Karpas-422 (cell line): ENCODE measurements around the gene FA2H. TPM values are rescaled to one million over a fixed set of nuclear protein-coding genes. Genes with fewer than 3 reads are reported as not detected.

Source experiments
- DNase-seq: peaks from one replicate; pipeline ENCODE4 v3.0.0-alpha.2; 2015
- H2AFZ ChIP-seq: fragments of 200-600 bp; sonication (generic); 2 replicates; pipeline ENCODE4 v1.6.1; 2014; ENCODE audit warnings: antibody characterized with exemption, low read length, mixed read lengths
- H3K27ac ChIP-seq: fragments of 200-600 bp; sonication (generic); 2 replicates; pipeline ENCODE4 v1.5.1; 2014; ENCODE audit warnings: mild to moderate bottlenecking, low read length, moderate library complexity
- H3K27me3 ChIP-seq: fragments of 200-600 bp; sonication (generic); 2 replicates; pipeline ENCODE4 v1.6.1; 2014; ENCODE audit warnings: low read length, mixed read lengths
- H3K36me3 ChIP-seq: fragments of 200-600 bp; sonication (generic); 2 replicates; pipeline ENCODE4 v1.6.1; 2014; ENCODE audit warnings: low read length, mixed read lengths; ENCODE audit not compliant: insufficient read depth
- H3K4me1 ChIP-seq: fragments of 200-600 bp; sonication (generic); 2 replicates; pipeline ENCODE4 v1.6.1; 2014; ENCODE audit warnings: mild to moderate bottlenecking, low read length, mixed read lengths
- H3K4me2 ChIP-seq: fragments of 200-600 bp; sonication (generic); 2 replicates; pipeline ENCODE4 v1.6.1; 2014; ENCODE audit warnings: low read length, low read depth, mild to moderate bottlenecking; ENCODE audit not compliant: poor library complexity, severe bottlenecking
- H3K4me3 ChIP-seq: fragments of 200-600 bp; sonication (generic); 2 replicates; pipeline ENCODE4 v1.5.1; 2014; ENCODE audit warnings: mild to moderate bottlenecking, antibody characterized with exemption, low read length, mixed read lengths
- H3K79me2 ChIP-seq: fragments of 200-600 bp; sonication (generic); 2 replicates; pipeline ENCODE4 v1.6.1; 2014; ENCODE audit warnings: mild to moderate bottlenecking, low read length, mixed read lengths
- H3K9ac ChIP-seq: fragments of 200-600 bp; sonication (generic); 2 replicates; pipeline ENCODE4 v1.6.0; 2014; ENCODE audit warnings: low read length
- H3K9me2 ChIP-seq: fragments of 200-600 bp; sonication (generic), shearing (Covaris generic); replicated peaks from 2 replicates; pipeline ENCODE4 v1.6.0; 2014; ENCODE audit warnings: mild to moderate bottlenecking, low read length, moderate library complexity; ENCODE audit not compliant: insufficient read depth
- H3K9me3 ChIP-seq: fragments of 300-700, 200-600 bp; sonication (generic); 2 replicates; pipeline ENCODE4 v1.6.1; 2014; ENCODE audit warnings: low read length, mixed read lengths
- H4K20me1 ChIP-seq: fragments of 200-600 bp; sonication (generic); 2 replicates; pipeline ENCODE4 v1.6.1; 2014; ENCODE audit warnings: mild to moderate bottlenecking, antibody characterized with exemption, low read length, low read depth; ENCODE audit not compliant: insufficient read depth
- total RNA-seq: library from RNA; depleted of rRNA; stranded (reverse); fragments of >200 nt; shearing (Covaris generic); gene quantifications from 2 replicates; pipeline ENCODE4 v1.2.3, GENCODE V29; 2014; ENCODE audit warnings: low replicate concordance

The FA2H gene
- total RNA-seq, 1 experiment from 2014 or later = not detected

DNA sequence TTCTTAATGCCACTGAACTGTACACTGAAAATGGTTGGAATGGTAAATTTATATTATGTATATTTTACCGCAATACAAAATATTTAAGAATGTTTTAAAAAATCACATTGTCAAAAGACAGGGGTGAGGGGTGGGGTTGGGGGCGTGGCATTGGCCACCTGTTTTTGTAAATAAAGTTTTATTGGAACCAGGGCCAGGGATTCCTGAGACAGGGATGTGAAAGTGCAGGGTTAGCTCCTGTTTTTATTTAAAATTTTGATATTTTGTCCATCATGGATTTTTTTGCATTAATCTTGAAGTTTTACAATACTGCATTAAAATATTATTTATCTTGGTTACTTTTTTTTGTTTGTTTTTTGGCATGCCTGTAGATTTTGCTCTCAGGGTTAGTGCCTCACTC lies 2.3 kb upstream of the FA2H start:
- Histone ChIP-seq H4K20me1 (no peaks in the 10 kb centered on the region), H3K36me3 (no peaks in the 10 kb centered on the region), H3K4me2 (no peak overlapping the region), H2AFZ (no peak overlapping the region), H3K4me3 (no peak overlapping the region), H3K9me3 (no peaks in the 10 kb centered on the region), H3K9me2 (no peaks in the 10 kb centered on the region), H3K9ac (no peak overlapping the region), H3K27me3 (no peaks in the 10 kb centered on the region), H3K4me1 (peaks cover under 1% of the 10 kb centered on the region; the same call in 1 of the 2 replicates), H3K27ac (no peak overlapping the region), H3K79me2 (no peaks in the 10 kb centered on the region)
- no peak for DNase-seq

DNA sequence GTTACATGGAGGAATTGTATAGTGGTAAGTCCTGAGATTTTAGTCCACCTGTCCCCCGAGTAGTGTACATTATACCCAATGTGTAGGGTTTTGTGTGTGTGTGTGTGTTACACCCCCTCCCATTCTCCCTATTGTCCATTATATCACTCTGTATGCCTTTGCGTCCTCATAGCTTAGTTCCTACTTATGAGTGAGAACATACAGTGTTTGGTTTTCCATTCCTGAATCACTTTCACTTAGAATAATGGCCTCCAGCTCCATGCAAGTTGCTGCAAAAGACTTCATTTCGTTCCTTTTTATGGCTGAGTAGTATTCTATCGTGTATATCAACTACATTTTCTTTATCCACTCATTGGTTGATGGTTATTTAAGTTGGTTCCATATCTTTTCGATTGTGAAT lies 635 bp upstream of the FA2H start:
- Histone ChIP-seq H3K9ac (no peak overlapping the region), H3K27ac (no peak overlapping the region), H3K9me2 (no peaks in the 10 kb centered on the region), H3K36me3 (no peaks in the 10 kb centered on the region), H3K9me3 (no peaks in the 10 kb centered on the region), H3K4me1 (peaks cover 6% of the 10 kb centered on the region), H3K79me2 (no peaks in the 10 kb centered on the region), H3K4me3 (no peak overlapping the region), H3K27me3 (no peaks in the 10 kb centered on the region), H3K4me2 (no peak overlapping the region), H2AFZ (no peak overlapping the region), H4K20me1 (no peaks in the 10 kb centered on the region)
- no peak for DNase-seq

DNA sequence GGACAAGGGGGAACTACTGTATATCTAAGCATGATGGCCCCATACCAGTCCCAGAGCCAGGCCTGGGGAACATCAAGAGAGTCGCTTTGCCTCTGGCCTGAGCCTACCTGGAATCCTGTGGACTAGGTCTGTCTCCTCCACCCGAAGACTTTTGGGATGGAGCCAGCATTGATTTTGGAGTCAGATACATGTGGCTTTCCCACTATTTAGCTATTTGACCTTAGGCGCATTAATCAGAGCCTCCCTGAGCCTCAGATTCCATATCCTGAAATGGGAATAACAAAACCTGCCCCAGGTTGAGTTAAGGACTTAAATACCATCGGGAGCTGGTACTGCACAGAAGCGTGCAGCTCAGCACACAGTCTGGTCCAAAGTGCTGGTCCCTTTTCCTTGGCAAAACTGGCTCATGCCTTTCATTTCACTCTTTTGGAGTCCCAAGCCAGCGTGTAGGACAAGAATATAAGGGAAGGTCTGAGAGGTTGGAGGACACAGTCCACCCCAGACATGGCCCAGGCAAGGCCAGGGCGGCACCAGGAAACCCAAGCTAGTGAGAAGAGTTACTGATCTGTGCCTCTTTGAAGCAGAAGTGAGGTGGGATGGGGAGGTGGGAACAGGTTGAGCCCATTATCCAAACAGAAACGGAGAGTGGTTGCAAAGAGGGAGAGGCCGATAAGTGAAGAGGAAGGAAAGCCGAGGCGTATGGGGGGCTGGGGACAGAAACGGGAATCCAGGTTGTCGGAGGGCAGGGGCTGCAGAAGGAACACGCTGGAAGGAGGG lies 986 bp downstream of the FA2H start:
- Histone ChIP-seq H3K9me2 (no peaks in the 10 kb centered on the region), H3K4me2 (no peak overlapping the region), H3K27ac (no peak overlapping the region), H3K27me3 (no peaks in the 10 kb centered on the region), H3K9ac (no peak overlapping the region), H4K20me1 (no peaks in the 10 kb centered on the region), H2AFZ (no peak overlapping the region), H3K36me3 (no peaks in the 10 kb centered on the region), H3K79me2 (no peaks in the 10 kb centered on the region), H3K4me3 (no peak overlapping the region), H3K4me1 (peaks cover 6% of the 10 kb centered on the region), H3K9me3 (no peaks in the 10 kb centered on the region)
- DNase-seq = no peak

- no peaks in the 10 kb centered on the region for H3K79me2 ChIP-seq
- no peak overlapping the region for H3K4me2 ChIP-seq
- H3K36me3 ChIP-seq = no peaks in the 10 kb centered on the region
- H3K27ac ChIP-seq = no peak overlapping the region
- peak; percentile 59 for DNase-seq
- no peak overlapping the region for H3K9ac ChIP-seq
- no peaks in the 10 kb centered on the region for H3K9me3 ChIP-seq
- H2AFZ ChIP-seq = no peak overlapping the region
- H3K4me1 ChIP-seq = peaks cover 6% of the 10 kb centered on the region
- H4K20me1 ChIP-seq = no peaks in the 10 kb centered on the region
- no peak overlapping the region for H3K4me3 ChIP-seq
- no peaks in the 10 kb centered on the region for H3K27me3 ChIP-seq
- no peaks in the 10 kb centered on the region for H3K9me2 ChIP-seq
Observed at GRCh38 chr16:74771656-74772315, 2.8 kb downstream of the FA2H start.

DNA sequence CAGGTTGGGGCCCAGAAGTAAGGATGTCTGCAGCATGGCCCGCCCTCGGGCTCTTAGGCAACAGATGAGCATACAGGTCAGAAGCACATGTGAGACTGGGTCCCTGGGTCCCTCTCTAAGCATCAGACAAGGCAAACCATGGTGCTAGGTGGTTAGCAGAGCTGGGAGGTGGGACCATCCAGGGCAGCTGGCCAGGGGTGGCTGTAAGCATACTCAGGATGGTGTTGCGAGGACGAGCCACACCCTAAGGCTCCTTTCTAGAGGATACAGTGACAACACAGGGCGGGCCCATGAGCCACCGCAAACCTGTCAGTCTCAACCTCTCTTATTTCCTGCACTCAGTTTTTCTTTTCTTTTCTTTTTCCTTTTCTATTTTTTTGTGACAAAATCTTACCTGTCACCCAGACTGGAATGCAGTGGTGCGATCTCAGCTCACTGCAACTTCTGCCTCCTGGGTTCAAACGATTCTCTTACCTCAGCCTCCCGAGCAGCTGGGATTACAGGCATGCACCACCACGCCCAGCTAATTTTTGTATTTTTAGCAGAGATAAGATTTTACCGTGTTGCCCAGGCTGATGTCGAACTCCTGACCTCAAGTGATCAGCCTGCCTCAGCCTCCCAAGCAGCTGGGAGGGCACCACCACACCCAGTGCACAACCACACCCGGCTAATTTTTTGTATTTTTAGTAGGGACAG lies 3.6 kb downstream of the FA2H start:
- H3K9ac ChIP-seq = no peak overlapping the region
- H4K20me1 ChIP-seq = no peaks in the 10 kb centered on the region
- peaks cover 6% of the 10 kb centered on the region for H3K4me1 ChIP-seq
- H3K27ac ChIP-seq = no peak overlapping the region
- no peaks in the 10 kb centered on the region for H3K9me3 ChIP-seq
- no peaks in the 10 kb centered on the region for H3K36me3 ChIP-seq
- DNase-seq = no peak
- no peak overlapping the region for H2AFZ ChIP-seq
- H3K9me2 ChIP-seq = no peaks in the 10 kb centered on the region
- H3K27me3 ChIP-seq = no peaks in the 10 kb centered on the region
- H3K4me3 ChIP-seq = no peak overlapping the region
- H3K79me2 ChIP-seq = no peaks in the 10 kb centered on the region
- no peak overlapping the region for H3K4me2 ChIP-seq

DNA sequence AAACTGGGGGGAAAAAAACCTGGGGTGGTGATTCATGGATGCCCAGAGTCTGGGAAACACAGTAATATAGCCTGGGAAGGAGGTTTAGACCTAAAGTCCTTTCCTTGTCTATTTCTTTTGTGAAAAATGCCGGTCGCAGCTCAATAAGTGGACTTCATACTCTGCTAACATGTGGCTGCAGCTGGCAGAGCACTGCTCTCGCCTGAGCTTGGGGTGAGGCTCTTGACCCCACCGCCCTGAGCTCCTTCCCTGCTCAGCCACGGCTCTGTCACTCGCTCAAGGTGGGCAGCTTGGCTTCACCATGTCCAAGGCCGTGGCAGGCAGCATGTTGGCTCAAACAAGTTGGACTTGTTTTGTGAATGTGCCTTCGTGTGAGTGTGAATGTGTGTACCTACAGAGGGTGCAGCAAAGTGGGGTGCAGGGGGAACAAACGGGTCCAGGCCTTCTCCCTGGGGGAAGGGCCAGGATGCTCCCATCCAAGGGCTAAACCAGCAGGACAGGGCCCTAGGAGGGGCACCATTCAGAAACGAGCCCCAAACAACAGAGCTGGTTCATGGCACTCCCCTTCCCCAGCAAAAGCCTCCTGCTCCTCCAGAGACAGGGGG lies 4.9 kb downstream of the FA2H start:
- Histone ChIP-seq H3K27me3 (no peaks in the 10 kb centered on the region), H3K4me3 (no peak overlapping the region), H3K9ac (no peak overlapping the region), H3K27ac (no peak overlapping the region), H3K9me3 (no peaks in the 10 kb centered on the region), H3K4me2 (no peak overlapping the region), H3K4me1 (peaks cover 6% of the 10 kb centered on the region), H3K9me2 (no peaks in the 10 kb centered on the region), H3K36me3 (no peaks in the 10 kb centered on the region), H3K79me2 (no peaks in the 10 kb centered on the region), H2AFZ (no peak overlapping the region), H4K20me1 (no peaks in the 10 kb centered on the region)
- no peak for DNase-seq

DNA sequence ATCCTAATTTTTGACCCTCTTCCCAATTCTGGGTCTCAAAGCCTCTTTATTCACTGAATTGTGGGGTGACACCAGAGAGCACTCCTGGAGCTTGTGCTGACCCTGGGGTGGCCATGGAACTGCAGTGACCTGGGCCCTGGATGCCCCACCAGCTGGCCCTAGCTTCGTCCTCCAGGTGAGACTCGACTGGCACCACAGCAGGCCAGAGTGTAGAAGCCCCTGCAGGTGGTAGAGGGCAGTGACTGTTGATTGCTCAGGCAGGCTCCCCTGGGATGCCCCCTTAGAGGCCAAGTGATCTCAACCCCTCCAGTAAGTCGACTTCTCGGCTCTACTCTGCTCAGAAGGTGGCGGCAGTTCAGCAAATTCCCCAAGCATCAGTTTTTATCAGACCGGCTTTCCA lies 6.4 kb downstream of the FA2H start:
- Histone ChIP-seq H3K27ac (no peak overlapping the region), H3K27me3 (no peaks in the 10 kb centered on the region), H3K4me1 (peaks cover 6% of the 10 kb centered on the region), H3K9ac (no peak overlapping the region), H3K9me3 (no peaks in the 10 kb centered on the region), H3K4me3 (no peak overlapping the region), H3K36me3 (no peaks in the 10 kb centered on the region), H4K20me1 (no peaks in the 10 kb centered on the region), H3K4me2 (no peak overlapping the region), H3K79me2 (no peaks in the 10 kb centered on the region), H3K9me2 (no peaks in the 10 kb centered on the region), H2AFZ (no peak overlapping the region)
- no peak for DNase-seq

GRCh38 chr16:74767749-74768148 lies 6.9 kb downstream of the FA2H start:
- no peak overlapping the region for H3K27ac ChIP-seq
- H3K4me1 ChIP-seq = peaks cover 6% of the 10 kb centered on the region
- DNase-seq = no peak
- H3K36me3 ChIP-seq = no peaks in the 10 kb centered on the region
- H3K27me3 ChIP-seq = no peaks in the 10 kb centered on the region
- H3K9me2 ChIP-seq = no peaks in the 10 kb centered on the region
- no peak overlapping the region for H3K9ac ChIP-seq
- H3K4me2 ChIP-seq = no peak overlapping the region
- no peaks in the 10 kb centered on the region for H4K20me1 ChIP-seq
- H3K4me3 ChIP-seq = no peak overlapping the region
- no peaks in the 10 kb centered on the region for H3K9me3 ChIP-seq
- no peaks in the 10 kb centered on the region for H3K79me2 ChIP-seq
- no peak overlapping the region for H2AFZ ChIP-seq
